ENCODE results near the gene TMPRSS4.

Gene TMPRSS4

DNA sequence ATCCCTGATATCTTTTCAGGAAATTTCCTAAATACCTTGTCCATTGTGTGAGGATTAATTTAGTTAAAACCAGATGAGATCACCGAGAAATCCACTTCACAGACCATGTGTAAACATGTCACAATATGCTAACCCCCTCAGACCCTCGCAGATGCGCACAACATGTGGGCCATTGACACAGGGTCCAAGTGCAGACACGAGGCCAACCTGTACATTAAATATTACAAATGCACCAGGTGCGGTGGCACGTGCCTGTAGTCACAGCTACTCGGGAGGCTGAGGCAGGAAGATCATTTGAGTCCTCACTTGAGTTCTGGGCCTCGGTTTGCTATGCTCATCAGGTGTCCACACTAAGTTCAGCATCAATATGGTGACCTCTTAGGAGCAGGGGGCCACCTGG lies 9.9 kb upstream of the TMPRSS4 start:
- Histone ChIP-seq H3K4me2 (ENCODE audit: low read length) (no peak overlapping the region), H3F3A (ENCODE audit: insufficient read depth, low read length) (no peaks in the 10 kb centered on the region), H3K9ac (ENCODE audit: low read length) (no peak overlapping the region), H4K20me1 (ENCODE audit: insufficient read depth, low read length) (no peaks in the 10 kb centered on the region), H3K4me3 (ENCODE audit: low read depth, low read length, poor library complexity, severe bottlenecking) (no peak overlapping the region), H3K9me3 (ENCODE audit: low read length) (no peaks in the 10 kb centered on the region), H3K27ac (ENCODE audit: low read depth, low read length, poor library complexity, severe bottlenecking) (no peak overlapping the region), H3K4me1 (ENCODE audit: insufficient read depth, low read length, severe bottlenecking) (no peaks in the 10 kb centered on the region), H3K27me3 (ENCODE audit: insufficient read depth, low read length) (no peaks in the 10 kb centered on the region), H2AFZ (ENCODE audit: low read length) (no peak overlapping the region), H3K36me3 (ENCODE audit: insufficient read depth, low read length) (no peaks in the 10 kb centered on the region), H3K79me2 (ENCODE audit: insufficient read depth, low read length) (no peaks in the 10 kb centered on the region), H3K9me2 (ENCODE audit: low read depth, low read length) (no peaks in the 10 kb centered on the region)
- TF ChIP-seq, protein P1, sequence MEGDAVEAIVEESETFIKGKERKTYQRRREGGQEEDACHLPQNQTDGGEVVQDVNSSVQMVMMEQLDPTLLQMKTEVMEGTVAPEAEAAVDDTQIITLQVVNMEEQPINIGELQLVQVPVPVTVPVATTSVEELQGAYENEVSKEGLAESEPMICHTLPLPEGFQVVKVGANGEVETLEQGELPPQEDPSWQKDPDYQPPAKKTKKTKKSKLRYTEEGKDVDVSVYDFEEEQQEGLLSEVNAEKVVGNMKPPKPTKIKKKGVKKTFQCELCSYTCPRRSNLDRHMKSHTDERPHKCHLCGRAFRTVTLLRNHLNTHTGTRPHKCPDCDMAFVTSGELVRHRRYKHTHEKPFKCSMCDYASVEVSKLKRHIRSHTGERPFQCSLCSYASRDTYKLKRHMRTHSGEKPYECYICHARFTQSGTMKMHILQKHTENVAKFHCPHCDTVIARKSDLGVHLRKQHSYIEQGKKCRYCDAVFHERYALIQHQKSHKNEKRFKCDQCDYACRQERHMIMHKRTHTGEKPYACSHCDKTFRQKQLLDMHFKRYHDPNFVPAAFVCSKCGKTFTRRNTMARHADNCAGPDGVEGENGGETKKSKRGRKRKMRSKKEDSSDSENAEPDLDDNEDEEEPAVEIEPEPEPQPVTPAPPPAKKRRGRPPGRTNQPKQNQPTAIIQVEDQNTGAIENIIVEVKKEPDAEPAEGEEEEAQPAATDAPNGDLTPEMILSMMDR (IDR thresholded peaks at IDR 0.05; ENCODE audit: low read length): no peak
- no peak for TF ChIP-seq EZH2 (IDR thresholded peaks at IDR 0.05; ENCODE audit: borderline replicate concordance, low read length)

DNA sequence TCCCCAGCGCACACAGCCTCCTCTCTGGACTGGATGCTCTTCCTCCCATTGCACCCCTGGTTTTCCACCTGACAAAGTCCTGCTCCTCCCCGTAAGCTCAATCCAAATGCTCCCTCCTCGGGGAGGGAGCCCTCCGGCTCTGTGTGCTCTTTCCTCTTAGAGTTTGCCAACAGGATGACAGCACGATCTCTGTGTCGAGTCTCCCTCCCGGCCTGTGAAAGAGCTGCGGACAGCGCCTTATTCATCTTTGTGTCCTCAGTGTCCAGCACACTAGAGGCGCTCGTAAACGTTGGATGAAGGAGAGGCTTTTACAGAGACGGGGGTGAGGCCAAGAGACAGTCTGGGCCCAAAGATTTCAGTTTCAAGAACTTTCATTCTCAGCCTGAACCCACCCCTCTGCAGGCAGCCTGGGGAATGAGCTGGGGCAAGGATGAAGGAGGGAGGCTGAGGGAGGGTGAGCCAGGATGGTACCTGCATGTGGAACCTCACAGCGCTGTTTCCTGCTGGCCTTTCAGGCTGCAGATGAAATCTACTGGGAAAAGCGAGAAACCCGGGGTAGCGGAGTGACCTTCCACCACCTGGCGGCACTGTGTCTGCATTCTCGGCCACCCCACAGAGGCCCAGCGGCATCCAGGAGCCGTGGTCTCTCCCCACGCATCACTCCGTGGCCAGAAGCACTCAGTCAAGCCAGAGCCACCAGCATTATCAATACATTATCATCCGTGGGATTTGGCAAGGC lies 8.5 kb upstream of the TMPRSS4 start:
- Histone ChIP-seq H3F3A (ENCODE audit: insufficient read depth, low read length) (no peaks in the 10 kb centered on the region), H3K9ac (ENCODE audit: low read length) (no peak overlapping the region), H3K9me3 (ENCODE audit: low read length) (no peaks in the 10 kb centered on the region), H3K4me2 (ENCODE audit: low read length) (no peak overlapping the region), H3K27ac (ENCODE audit: low read depth, low read length, poor library complexity, severe bottlenecking) (no peak overlapping the region), H3K36me3 (ENCODE audit: insufficient read depth, low read length) (no peaks in the 10 kb centered on the region), H4K20me1 (ENCODE audit: insufficient read depth, low read length) (no peaks in the 10 kb centered on the region), H3K27me3 (ENCODE audit: insufficient read depth, low read length) (no peaks in the 10 kb centered on the region), H3K4me1 (ENCODE audit: insufficient read depth, low read length, severe bottlenecking) (no peaks in the 10 kb centered on the region), H3K9me2 (ENCODE audit: low read depth, low read length) (no peaks in the 10 kb centered on the region), H2AFZ (ENCODE audit: low read length) (no peak overlapping the region), H3K79me2 (ENCODE audit: insufficient read depth, low read length) (no peaks in the 10 kb centered on the region), H3K4me3 (ENCODE audit: low read depth, low read length, poor library complexity, severe bottlenecking) (no peak overlapping the region)
- TF ChIP-seq EZH2 (IDR thresholded peaks at IDR 0.05; ENCODE audit: borderline replicate concordance, low read length): no peak
- TF ChIP-seq, protein P1 (IDR thresholded peaks at IDR 0.05; ENCODE audit: low read length): peak; percentile 8; the same call in 1 of the 2 replicates

DNA sequence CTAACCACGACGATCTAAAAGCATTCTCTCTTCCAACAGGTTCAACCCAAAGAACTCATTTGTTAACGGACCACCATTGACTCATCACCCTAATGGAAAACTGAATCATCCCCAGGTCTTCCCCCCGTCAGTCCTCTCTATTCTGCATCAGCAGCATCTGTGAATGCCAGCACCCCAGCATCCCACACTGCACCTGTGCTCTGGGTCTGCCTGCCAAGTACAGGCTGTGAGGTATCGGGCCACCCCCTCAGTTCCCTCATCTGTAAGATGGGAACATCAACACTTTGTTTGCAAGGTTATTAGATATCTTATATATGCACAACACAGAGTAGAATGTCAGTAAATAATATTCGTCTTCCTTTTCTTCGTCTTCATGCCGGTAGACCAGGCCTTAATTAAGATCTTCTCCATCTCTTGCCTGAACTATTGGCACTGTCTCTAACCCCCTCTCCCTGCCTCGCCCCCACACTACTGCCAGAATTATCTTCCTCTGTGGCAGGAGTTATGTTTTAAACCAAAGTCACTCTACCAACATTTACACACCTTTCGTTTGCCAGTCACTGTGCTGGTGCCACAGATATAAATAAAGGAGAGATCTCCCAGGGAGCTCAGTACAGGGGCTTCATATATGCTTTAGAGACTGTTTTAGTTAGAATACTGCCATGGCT lies 7.8 kb upstream of the TMPRSS4 start:
- TF ChIP-seq, protein P1 (IDR thresholded peaks at IDR 0.05; ENCODE audit: low read length): peak; percentile 2; the same call in 1 of the 2 replicates
- TF ChIP-seq EZH2 (IDR thresholded peaks at IDR 0.05; ENCODE audit: borderline replicate concordance, low read length): no peak
- H3K27me3 ChIP-seq (ENCODE audit: insufficient read depth, low read length): no peaks in the 10 kb centered on the region
- no peaks in the 10 kb centered on the region for H3K79me2 ChIP-seq (ENCODE audit: insufficient read depth, low read length)
- no peak overlapping the region for H3K4me2 ChIP-seq (ENCODE audit: low read length)
- no peaks in the 10 kb centered on the region for H3K9me3 ChIP-seq (ENCODE audit: low read length)
- H3K4me3 ChIP-seq (ENCODE audit: low read depth, low read length, poor library complexity, severe bottlenecking): no peak overlapping the region
- no peaks in the 10 kb centered on the region for H3K9me2 ChIP-seq (ENCODE audit: low read depth, low read length)
- H3K9ac ChIP-seq (ENCODE audit: low read length): no peak overlapping the region
- no peaks in the 10 kb centered on the region for H3K4me1 ChIP-seq (ENCODE audit: insufficient read depth, low read length, severe bottlenecking)
- no peak overlapping the region for H2AFZ ChIP-seq (ENCODE audit: low read length)
- H3F3A ChIP-seq (ENCODE audit: insufficient read depth, low read length): no peaks in the 10 kb centered on the region
- no peaks in the 10 kb centered on the region for H4K20me1 ChIP-seq (ENCODE audit: insufficient read depth, low read length)
- H3K36me3 ChIP-seq (ENCODE audit: insufficient read depth, low read length): no peaks in the 10 kb centered on the region
- H3K27ac ChIP-seq (ENCODE audit: low read depth, low read length, poor library complexity, severe bottlenecking): no peak overlapping the region
